Heart left ventricle (tissue), 13 donors: ENCODE results near the gene MGP.

Experiments used
- CTCF ChIP-seq, 12 donors: fragments of 200-600 bp; sonication (generic) in 4 of 12; IDR thresholded peaks; one replicate each; pipeline versions ENCODE4 v1.5.0 to v1.8.0; 2018 to 2022; ENCODE audit warnings: antibody characterized with exemption in 12 of 12, mild to moderate bottlenecking in 5 of 12
- POLR2A ChIP-seq, 2 donors: fragments of 450-650 bp; IDR thresholded peaks; one replicate each; pipeline ENCODE4 v1.6.1; 2017; ENCODE audit warnings: antibody characterized with exemption in 2 of 2, mild to moderate bottlenecking in 2 of 2, moderate library complexity in 2 of 2
- donor health status: ischemic (EF 13 %, LVEDD 7.1; RV severe dilation, severe dysfunction).
- donor health status: DM: no; HTN: yes; CAD: no.
- donor health status: DM: no; HTN: no; CAD: no.
- donor health status: ischemic (EF 25% LVEDD 6.9; RV normal size, moderate dysfunction).
- donor health status: ischemic (EF 25% LVEDD 5.7; RV mildly dilated, moderate dysfunction).
- donor health status: ischemic (EF 35%, LVEDD 5.7; RV mildly dilated, moderate dysfunction).
- donor health status: nonischemic (EF 11% LVEDD 7.7; RV severe dilation, severe dysfunction).
- donor health status: DM: yes; HTN: yes; CAD: no.
- donor health status: PGD.
- donor health status: ischemic (EF 29% LVEDD 5.4; RV normal size, mild dysfunction).
- donor health status: nonischemic (EF 23%, LVEDD 6.1; RV moderate dilation, normal function).

DNA sequence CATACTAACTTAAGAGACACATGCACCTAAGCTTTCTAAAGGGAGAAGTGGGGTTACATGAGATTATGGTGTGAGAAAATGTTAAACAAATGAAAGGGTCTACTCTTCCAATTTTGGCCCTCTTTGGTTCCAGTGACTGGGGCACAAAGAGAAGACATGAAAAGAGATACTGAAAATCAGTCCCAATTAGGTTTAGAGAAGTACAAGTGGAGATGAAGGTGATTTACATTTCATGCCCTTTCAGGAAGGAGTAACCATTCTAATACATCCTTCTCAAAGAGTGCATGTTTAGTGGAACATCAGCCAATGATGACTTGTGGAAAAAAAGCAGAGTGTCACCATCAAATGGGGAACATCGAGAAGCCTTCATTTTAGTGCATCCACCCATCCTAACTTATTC is 14.4 kb downstream of the MGP start:
- TF ChIP-seq CTCF (IDR thresholded peaks at IDR 0.05) (no peak), POLR2A (IDR thresholded peaks at IDR 0.05) (no peak)
